ENCODE results near the gene PHETA1. TPM values are rescaled to one million over a fixed set of nuclear protein-coding genes. Genes with fewer than 3 reads are reported as not detected.
"Not testable (repeated sequence)": the region's sequence is repeated elsewhere in the genome, so short reads cannot be mapped to it uniquely, and the experiment has no call there.

The PHETA1 gene
- polyA plus RNA-seq, 1 of the 3 experiments (the other 2 are of a cell fraction), result 7.3 TPM

- H3K4me2 ChIP-seq; POLR2A ChIA-PET; DNase-seq; H4K20me1 ChIP-seq (ENCODE audit: insufficient read depth); H3K27ac ChIP-seq (ENCODE audit: low read depth in 2 of 2, low read length in 1 of 2); H3K79me2 ChIP-seq (ENCODE audit: insufficient read depth); H3K9me2 ChIP-seq; H3K27me3 ChIP-seq (ENCODE audit: insufficient read depth); H2AFZ ChIP-seq (ENCODE audit: low read depth); H3K36me3 ChIP-seq (replicated peaks in 1 of 2; ENCODE audit: control insufficient read depth in 1 of 2, insufficient read depth in 2 of 2, low read length in 1 of 2); H3K9me3 ChIP-seq; H3K4me3 ChIP-seq (ENCODE audit: low read depth in 2 of 2, low read length in 1 of 2); H3K4me1 ChIP-seq (ENCODE audit: control insufficient read depth in 1 of 2, insufficient read depth in 2 of 2, low read depth in 1 of 2, low read length in 1 of 2): not testable (repeated sequence)
- CTCF ChIA-PET, result interaction anchor here (0.6 to 19.6 kb wide), 52 partner anchors 9 to 1464 kb away, joined by 3 to 618 read pairs (median 6); partner anchors contain the start of gene PHETA1
- Histone ChIP-seq H3F3A (replicated peaks; ENCODE audit: insufficient read depth) (peaks cover 11% of the 10 kb centered on the region), H3K9ac (0 out of 2 replicates have a peak overlapping the region, but pooled peaks have one; percentile 49)
- 88% methylated on average over 7 of the region's 7 CpGs for WGBS (ENCODE audit: low lambda C conversion rate)
These were observed 27.4 kb upstream of the PHETA1 start for GRCh38 chr12:111396271-111396670.

- Histone ChIP-seq H3K4me2 (no peak overlapping the region), H4K20me1 (ENCODE audit: insufficient read depth) (no peaks in the 10 kb centered on the region), H3K9me3 (no peaks in the 10 kb centered on the region), H3K79me2 (ENCODE audit: insufficient read depth) (no peaks in the 10 kb centered on the region), H2AFZ (ENCODE audit: low read depth) (no peak overlapping the region), H3K27ac (ENCODE audit: low read depth in 2 of 2, low read length in 1 of 2) (no peak overlapping the region), H3K9ac (no peak overlapping the region), H3F3A (replicated peaks; ENCODE audit: insufficient read depth) (peaks cover 11% of the 10 kb centered on the region), H3K4me3 (ENCODE audit: low read depth in 2 of 2, low read length in 1 of 2) (no peak overlapping the region), H3K36me3 (replicated peaks in 1 of 2; ENCODE audit: control insufficient read depth in 1 of 2, insufficient read depth in 2 of 2, low read length in 1 of 2) (no peaks in the 10 kb centered on the region), H3K9me2 (no peaks in the 10 kb centered on the region), H3K4me1 (ENCODE audit: control insufficient read depth in 1 of 2, insufficient read depth in 2 of 2, low read depth in 1 of 2, low read length in 1 of 2) (peaks cover 0 to 9% of the 10 kb centered on the region in 2 experiments; a peak in 2 of 4 replicates), H3K27me3 (ENCODE audit: insufficient read depth) (no peaks in the 10 kb centered on the region)
- TF ChIP-seq RFX5 (IDR thresholded peaks at IDR 0.05; ENCODE audit: low read length) (no peak), CHD2 (IDR thresholded peaks at IDR 0.05; ENCODE audit: low read length, partially characterized antibody) (no peak), ELF1 (IDR thresholded peaks at IDR 0.05) (no peak), MEF2A (IDR thresholded peaks at IDR 0.05; ENCODE audit: borderline replicate concordance, low read depth) (no peak), RXRA (IDR thresholded peaks at IDR 0.05; ENCODE audit: borderline replicate concordance, low read depth) (no peak), USF2 (IDR thresholded peaks at IDR 0.05; ENCODE audit: borderline replicate concordance, low read depth, low read length) (no peak), USF1 (IDR thresholded peaks at IDR 0.05; ENCODE audit: borderline replicate concordance, low read depth) (no peak), EP300 (IDR thresholded peaks at IDR 0.05; ENCODE audit: borderline replicate concordance in 1 of 2, low read depth in 1 of 2, low read length in 1 of 2) (no peak), TCF12 (IDR thresholded peaks at IDR 0.05) (no peak)
- POLR2A ChIA-PET, result interaction anchor here (0.6 kb wide), 1 partner anchor 705 kb away, joined by 3 read pairs; no protein-coding TSS in a partner anchor
- CTCF ChIA-PET, result interaction anchor here (0.9 to 19.6 kb wide), 19 partner anchors 9 to 287 kb away, joined by 3 to 618 read pairs (median 12); partner anchors contain the start of gene PHETA1
- 84% methylated on average over 8 of the region's 8 CpGs for WGBS (ENCODE audit: low lambda C conversion rate)
- DNase-seq, result no peak
These were observed 26.7 kb upstream of the PHETA1 start for GRCh38 chr12:111395336-111396187.
